ENCODE measurements around the gene FBH1. TPM values are rescaled to one million over a fixed set of nuclear protein-coding genes. Genes with fewer than 3 reads are reported as not detected.
"Not testable (repeated sequence)": the region's sequence is repeated elsewhere in the genome, so short reads cannot be mapped to it uniquely, and the experiment has no call there.

FBH1 gene
- total RNA-seq, 1 donor from 2014 or later = 80.9 TPM

DNA sequence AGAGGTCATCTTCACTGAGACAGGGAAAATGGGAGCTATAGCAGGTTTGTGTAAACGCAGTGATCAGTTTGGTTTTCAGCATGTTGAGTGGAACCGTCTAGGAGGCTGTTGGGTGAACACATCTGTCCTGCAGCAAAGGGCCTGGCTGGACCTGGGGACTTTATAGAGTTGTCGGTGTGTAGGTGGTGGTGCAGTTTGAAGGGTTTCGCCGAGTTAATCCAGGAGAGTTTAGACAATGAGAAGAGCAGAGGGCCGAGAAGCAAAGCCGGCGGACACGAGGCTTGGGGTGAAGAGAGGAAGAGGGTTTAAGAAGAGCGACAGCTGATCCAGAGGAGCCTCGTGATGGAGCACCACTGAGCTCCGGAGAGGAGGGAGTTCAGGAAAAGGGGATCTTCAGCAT, 48.2 kb downstream of the FBH1 start:
- DNase-seq (ENCODE audit: low read depth, low spot score) = no peak

DNA sequence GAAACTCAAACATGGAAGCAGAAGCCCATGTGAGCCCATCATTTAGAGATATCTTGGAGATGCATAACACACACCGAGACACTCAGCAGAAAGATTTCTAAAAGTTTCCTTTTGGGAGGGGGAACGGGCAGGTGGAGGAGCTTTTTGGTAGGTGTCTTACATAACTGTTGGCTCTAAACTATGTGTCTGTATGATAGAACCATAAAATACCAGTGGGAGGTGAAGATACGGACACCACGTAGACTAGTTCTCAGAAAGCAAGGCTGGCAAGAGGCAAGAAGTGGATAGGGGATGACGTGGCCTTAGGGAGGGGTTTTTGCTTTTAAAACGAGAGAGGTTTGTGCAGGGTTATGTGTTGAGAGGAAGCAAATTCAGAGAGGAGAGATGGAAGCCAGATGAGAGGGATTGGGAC, 50.8 kb downstream of the FBH1 start:
- DNase-seq (ENCODE audit: low read depth, low spot score) = no peak

DNA sequence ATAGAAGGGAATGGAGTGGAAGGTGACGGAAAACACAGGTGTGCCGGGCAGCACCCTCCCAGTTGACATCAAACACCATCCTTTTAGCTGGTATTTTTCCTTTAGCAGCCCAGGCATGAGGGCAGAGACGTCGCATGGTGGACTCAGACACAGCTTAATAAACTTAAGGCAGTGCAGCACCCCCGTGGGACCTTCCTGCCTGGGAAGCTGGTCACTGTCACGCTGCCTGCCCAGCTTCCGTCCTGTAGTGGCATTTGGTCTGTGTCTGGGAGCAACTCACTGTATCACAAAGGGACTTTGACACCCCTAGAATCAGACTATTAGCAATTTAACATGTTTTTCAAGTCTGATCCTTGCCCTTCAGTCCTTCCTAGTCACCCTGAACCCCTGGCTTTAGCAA, 51.5 kb downstream of the FBH1 start:
- DNase-seq (ENCODE audit: low read depth, low spot score) = no peak

DNA sequence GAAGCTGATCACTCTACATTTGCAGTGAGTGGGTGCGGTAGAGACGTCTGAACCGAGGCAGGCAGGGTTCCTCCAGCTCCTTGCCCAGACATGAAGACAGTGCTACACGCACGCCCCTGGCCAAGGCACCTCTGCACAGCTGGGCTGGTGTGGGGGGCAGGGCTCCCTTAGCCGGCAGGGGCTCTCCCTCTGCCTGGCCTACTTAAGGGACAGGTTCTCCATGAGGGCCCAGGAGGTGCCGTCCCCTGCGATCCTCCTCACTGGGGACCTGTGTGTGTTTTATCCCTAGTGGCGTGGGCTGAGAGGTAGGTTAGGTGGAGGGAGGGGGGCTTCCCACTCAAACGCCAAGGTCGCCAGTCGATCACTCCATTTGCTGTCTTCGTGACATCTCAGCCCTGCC, 52.0 kb downstream of the FBH1 start:
- DNase-seq (ENCODE audit: low read depth, low spot score) = no peak

DNA sequence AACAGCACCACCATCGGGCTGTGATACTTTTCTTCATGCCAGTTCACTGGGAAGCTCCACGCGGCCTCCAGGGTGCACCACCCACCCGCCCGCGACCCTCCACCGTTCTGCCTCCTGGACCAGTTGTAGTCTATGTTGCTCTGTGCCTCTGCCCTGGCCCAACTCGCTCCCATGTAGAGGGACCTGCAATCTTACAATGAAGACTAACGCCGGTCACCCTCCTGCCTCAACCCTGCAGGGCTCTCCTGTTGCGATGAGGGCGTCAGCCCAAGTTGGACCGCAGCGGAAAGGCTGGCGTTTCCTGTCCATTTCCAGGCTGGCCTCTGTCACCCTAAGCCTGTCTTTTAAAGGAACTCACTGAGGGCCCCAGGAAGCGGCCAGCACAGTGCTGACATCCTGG, 52.4 kb downstream of the FBH1 start:
- DNase-seq (ENCODE audit: low read depth, low spot score) = peak; percentile 45

DNA sequence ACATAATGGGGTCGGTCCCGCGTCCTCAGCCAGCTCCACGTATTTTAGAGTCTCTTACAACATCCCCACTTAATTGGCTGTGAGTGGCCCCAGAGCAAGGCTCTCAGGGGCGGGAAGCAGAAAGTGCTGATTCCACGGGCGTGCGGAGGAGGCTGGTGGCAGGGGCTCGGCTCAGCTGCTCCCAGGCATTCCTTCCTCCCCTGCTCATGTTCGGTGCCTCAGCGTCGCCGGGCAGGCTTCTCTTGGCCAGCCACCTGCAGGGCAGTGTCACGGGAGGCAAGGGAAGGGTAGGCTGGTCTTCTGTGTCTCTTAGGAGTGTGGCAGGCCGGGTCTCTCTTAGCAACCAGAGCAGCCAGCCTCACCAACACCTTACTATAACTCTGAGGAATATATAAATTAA, 53.5 kb downstream of the FBH1 start:
- no peak for DNase-seq (ENCODE audit: low read depth, low spot score)

- peak; percentile 99 for DNase-seq (ENCODE audit: low read depth, low spot score)
These were observed 54.5 kb downstream of the FBH1 start for GRCh38 chr10:5944389-5945189.

- no peak for DNase-seq (ENCODE audit: low read depth, low spot score)
These were observed 55.1 kb downstream of the FBH1 start for GRCh38 chr10:5945190-5945509.

- DNase-seq (ENCODE audit: low read depth, low spot score) = peak; percentile 92
These were observed 55.7 kb downstream of the FBH1 start for GRCh38 chr10:5945561-5946418.

- not testable (repeated sequence) for DNase-seq (ENCODE audit: low read depth, low spot score)
These were observed 56.4 kb downstream of the FBH1 start for GRCh38 chr10:5946419-5946775.

DNA sequence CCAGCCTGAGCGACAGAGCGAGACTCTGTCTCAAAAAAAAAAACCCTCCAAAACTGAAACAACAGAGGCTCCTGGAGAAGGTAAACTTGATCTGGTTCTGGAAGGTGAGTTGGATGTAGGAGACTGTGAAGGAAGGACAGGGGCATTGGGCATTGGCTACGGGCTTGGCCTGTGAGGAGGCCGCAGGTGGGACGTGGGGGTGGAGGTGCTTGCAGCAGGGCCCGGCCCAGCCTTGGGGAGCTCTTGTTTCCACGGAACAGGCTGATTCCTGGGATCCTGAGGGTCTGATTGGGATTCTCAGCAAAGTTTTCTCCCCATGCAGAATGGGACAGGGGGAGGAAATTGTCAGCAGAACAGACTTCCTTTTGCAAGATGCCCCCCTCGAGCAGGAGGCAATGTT, 56.7 kb downstream of the FBH1 start:
- DNase-seq (ENCODE audit: low read depth, low spot score) = no peak

DNA sequence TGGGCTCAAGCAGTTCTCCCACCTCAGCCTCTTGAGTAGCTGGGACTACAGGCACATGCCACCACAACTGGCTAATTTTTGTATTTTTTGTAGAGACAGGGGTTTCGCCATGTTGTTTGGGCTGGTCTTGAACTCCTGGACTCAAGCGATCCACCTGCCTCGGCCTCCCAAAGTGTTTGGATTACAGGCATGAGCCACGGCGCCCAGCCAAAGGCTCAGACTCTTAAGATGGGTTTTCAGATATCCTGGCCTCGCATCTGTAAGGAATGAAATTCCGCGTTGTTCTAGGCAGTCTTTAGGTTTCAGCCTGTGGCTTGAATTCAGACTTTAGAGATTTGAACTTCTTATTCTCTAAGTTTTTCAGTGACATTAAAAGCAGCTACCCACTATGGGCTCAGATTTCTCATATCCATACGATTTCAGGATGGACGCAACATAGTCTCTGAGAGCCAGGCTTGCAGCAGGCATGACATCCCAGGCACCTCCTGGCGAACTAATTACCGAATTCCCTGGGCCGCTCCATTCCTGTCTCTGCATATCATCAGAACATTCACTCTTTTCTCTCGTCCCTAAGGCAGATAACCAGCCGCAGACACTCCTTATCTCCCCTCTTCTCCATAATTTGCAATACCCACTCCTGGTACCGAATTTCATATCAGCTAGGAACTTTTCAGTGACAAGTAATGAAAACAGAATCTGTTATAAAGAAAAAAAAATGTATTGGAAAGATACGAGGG, 57.6 kb downstream of the FBH1 start:
- DNase-seq (ENCODE audit: low read depth, low spot score) = no peak

- DNase-seq (ENCODE audit: low read depth, low spot score) = no peak
These were observed 58.2 kb downstream of the FBH1 start for GRCh38 chr10:5948208-5948585.

DNA sequence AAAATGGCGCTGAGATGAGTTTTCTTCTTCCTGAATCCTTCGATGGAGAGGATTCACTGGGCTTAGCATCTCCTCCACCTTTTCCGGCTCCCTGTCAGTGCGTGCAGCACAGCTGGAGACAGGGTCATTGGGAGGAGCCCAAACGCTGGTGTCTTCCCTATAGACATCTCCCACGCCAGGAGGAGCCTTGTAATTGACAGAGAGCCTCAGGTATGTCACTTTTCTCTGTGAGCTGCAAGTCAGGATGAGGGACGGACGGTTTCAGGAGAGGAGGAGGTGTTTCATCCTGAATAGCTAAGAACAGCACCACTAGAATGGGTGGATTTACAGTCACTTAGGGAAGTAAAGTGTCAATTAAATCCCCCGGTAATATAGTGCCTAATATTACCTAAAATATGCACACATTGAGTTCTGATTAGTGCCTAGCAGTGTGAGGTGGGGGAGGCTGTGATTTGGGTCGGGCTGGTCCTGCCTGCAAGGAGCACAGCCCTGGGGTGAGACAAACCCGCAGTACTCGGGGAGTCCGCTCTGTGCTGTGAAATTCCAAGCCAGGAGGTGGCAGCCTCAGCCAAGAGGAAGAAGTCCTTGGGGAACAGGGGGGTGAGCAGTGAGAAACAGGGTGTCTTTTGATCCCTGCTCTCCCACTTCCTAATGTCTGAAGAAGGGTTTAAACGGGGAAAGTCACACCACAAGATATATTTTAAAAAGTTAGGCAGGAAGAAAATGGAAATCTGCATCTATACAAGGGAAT, 59.1 kb downstream of the FBH1 start:
- peak; percentile 41 for DNase-seq (ENCODE audit: low read depth, low spot score)

- DNase-seq (ENCODE audit: low read depth, low spot score) = no peak
These were observed 61.2 kb downstream of the FBH1 start for GRCh38 chr10:5951167-5951711.

DNA sequence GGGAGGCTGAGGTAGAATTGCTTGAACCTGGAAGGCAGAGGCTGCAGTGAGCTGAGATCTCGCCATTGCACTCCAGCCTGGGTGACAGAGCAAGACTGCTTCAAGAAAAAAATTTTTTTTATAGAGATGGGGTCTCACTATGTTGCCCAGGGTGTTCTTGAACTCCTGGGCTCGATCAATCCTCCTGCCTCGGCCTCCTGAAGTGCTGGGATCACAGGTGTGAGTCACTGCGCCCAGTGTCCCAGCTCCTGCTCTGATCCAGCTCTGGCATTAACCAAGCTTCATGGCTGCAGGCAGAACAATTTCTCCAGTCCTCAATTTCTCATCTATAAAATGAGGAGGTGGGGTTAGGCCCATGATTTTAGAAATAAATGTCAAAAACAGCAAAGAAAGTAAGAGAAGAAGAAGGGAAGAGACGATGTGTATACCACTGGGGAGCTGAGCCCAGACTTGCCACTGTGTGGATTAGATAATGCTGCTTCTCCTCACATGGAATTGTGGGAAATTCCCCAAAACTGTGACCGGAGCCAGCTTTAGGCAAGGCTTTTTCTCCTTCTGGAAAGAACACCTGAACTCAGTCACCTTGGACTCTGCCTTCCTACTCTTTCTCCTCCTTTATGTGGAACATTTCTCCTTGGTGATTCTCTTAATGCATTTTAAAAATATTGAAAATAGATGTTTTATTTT, 61.8 kb downstream of the FBH1 start:
- no peak for DNase-seq (ENCODE audit: low read depth, low spot score)

DNA sequence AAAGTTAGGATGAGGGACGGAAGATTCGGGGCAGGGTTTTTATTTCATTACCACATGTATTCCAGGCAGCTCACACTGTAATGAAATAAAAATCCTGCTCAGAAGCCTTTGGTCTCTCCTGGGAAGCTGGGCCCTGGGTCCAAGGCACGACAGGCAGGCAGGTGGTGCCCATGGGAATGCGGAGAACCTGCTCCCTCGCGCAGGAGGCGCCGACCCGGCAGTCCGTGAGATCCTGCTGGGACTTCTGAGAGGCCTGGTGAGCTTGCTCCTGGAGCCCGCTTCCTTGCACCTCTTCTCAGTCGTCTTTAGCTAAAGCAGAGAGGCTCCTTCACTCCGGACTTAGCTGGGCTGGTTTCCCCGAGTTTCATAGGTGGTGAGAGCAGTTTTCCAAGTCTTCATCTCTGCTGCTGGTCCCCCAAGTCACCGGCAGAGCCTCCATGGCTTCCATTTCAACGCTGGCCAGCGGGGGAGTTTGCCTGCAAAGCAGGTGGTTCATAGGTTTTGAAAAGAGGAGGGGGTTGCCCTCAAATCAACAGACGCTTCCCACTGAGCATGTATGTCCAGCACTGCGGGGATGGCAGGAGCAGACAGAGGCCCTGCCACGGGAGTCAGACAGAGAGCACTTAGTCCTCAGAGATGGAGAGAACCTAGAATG, 62.8 kb downstream of the FBH1 start:
- no peak for DNase-seq (ENCODE audit: low read depth, low spot score)

- no peak for DNase-seq (ENCODE audit: low read depth, low spot score)
These were observed 63.6 kb downstream of the FBH1 start for GRCh38 chr10:5953676-5954075.

DNA sequence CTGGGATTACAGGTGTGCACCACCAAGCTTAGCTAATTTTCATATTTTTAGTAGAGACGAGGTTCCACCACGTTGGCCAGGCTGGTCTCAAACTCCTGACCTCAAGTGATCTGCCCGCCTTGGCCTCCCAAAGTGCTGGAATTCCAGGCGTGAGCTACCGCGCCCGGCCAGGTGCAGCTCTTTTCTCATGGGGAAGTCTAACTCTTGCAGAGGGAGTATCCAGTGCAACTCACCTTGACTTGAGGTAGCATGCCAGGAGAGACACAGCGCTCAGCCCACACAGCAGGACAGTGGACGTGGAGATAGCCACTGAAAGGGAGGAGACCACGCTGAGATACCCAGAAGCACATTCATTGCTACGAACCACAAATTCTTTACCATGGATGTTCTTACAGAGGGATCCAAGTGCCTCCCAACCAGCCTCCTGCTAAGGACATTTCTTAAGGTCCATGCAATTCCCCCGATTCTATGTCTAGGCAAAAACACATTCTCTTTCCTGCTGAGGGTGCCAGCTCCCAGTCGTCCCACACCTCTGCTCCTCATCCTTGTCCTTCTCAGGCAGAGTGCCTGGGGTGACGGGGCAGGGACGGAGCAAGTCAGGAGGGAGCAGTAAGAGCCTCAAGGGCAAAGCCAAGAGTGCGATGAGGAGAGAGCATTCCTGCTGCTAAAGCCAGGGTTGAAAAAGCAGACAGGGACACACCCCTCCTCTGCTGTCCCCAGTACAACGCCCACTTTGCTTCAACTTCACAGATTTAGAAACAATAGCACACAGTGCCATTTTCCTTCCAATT, 66.3 kb downstream of the FBH1 start:
- no peak for DNase-seq (ENCODE audit: low read depth, low spot score)

All from pulmonary artery endothelial cell (primary cell).